Activated CD4-positive, alpha-beta T cell treated with anti-CD3 and anti-CD28 coated beads, Interleukin-2, Interleukin-6, amounts not matched to agents 100 ng/mL and 50 ng/mL, durations not matched to agents 16 hours and 8 hours (primary cell): ENCODE data around the gene C10orf90.
A peak's percentile ranks its signal among the peaks of the same experiment; 100 is the strongest.

ENCODE experiments used
- DNase-seq: peaks from one replicate; pipeline ENCODE4 v3.0.0-alpha.2; 2020

Gene C10orf90

GRCh38 chr10:126674741-126675515 lies 4.4 kb upstream of the C10orf90 start:
- DNase-seq: no peak

GRCh38 chr10:126673565-126673964 lies 3.1 kb upstream of the C10orf90 start:
- no peak for DNase-seq

- DNase-seq: no peak
Measured at GRCh38 chr10:126671402-126671975, 996 bp upstream of the C10orf90 start.

- no peak for DNase-seq
Measured at GRCh38 chr10:126670895-126671261, 385 bp upstream of the C10orf90 start.

DNA sequence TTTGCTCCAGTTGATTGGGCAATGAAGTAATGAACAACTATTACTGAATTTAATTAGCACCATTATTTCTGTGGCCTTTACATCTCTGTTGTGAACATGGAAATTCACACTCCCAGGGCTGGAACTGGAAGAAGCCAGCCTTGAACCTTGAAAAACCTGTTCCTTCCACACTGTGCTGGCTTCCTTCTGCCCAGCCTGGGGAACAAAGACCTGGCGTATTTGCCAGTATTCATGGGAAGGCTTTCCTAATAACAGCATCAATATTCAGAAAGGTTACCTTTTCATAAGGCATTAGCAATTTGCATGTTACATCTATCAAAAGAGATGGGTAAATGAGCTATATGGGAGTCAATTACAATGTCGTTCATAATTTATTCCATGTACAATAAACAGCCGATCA lies 1.3 kb downstream of the C10orf90 start:
- no peak for DNase-seq

DNA sequence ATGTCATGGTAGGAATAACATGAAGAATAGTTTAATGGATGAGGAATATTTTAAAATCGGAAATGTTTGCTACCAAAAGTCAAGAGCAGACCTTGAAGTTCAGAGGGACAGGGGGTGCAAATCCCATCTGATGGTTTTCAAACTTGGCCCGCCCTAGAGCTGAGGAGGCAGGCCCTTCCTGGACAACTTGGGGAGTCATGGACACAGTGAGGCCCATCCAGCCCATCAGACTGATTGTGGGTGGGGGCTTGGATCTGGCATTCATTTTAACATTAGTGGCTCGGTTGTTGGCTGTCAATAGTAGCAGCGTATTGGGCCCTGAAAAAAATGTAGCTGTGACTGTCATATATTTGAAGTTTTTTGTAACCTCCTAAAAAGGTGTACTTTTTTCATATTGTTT lies 2.0 kb downstream of the C10orf90 start:
- no peak for DNase-seq

GRCh38 chr10:126667568-126667967 lies 2.9 kb downstream of the C10orf90 start:
- no peak for DNase-seq

DNA sequence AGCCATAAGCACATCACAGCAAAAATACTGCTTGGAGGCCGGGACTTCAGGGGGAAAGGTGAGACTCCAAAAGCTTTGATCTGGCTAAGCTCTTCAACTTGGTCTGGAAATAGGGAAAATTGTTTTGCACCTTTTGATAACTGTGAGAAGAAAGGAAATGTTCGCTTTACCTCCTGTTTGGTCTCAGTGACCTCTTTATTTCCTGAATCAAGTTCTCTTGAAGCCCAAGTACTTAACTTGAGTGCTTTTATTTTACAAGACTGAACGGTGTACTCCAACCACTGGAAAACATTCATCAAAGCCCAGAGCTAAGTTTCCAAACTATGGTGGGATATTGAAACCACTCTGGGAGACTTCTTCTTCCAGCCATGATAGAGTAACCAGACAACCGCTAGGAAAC lies 5.3 kb downstream of the C10orf90 start:
- no peak for DNase-seq

DNA sequence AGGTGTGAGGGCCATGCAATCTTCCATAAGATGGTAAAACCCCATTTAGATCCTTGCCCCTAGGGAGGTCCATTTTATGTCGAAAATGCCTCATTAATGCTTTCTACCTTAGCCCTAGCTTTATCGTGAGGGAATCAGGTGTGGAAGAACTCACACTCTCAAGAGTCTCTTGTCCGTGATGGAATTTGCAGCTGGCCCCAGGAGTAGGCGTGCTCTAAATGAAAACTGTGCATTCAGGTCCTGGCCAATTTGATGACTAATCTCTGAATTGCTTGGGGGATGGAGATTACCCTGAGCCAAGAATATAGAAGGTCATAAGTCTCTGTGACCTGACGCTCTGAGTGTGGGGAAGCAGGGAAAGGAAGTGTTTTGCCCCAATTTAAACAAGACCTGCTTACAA lies 6.6 kb downstream of the C10orf90 start:
- DNase-seq: no peak

DNA sequence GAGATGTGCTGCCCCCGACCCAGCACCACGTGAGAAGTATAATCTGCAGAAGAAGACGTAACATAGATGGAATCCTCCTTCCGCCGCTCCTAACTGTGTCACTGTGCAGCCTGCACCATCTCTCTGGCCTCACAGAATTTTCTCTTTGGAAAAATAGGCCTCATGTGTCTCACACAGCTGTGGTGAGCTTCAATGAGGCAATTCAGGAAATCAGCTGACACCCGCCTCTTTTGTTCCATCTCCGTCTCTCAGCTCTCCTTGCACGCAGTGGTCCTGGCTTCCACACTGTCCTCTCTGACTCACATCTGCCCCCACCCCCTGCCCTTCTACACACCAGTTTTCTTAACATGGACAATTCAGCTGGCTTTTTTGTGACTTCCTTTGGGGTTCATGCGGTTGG lies 7.2 kb downstream of the C10orf90 start:
- peak; percentile 31 for DNase-seq

DNA sequence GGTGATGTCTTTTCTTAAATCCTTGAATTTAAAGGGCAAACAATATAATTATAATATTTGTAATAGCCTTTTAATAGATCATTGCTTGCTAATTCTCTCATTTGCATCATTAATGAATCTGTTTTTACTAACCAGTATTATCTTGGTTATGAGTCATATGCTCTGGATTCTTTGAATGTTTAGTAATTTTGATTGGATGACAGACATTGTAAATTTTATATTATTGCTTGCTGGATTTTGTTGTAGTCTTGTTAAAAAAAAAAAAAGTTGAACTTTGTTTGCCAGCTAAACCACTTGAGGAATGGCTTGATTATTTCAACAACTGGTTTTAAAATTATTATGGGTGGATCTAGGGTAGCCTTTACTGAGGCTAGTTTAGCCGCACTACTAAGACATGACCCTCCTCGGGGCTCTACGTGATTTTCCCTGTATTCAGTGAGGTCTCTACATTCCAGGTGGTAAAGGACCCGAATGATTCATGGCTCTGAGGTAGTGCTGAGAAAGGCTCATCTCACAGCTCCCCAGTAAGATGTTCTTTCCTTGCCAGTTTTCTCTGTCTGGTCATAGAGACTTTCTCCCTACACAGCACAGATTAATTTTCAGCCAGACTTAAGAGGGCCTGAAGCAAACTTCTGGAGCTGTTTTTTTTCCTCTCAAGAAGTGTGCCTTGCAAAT lies 8.5 kb downstream of the C10orf90 start:
- DNase-seq: no peak

- DNase-seq: no peak
Measured at GRCh38 chr10:126661356-126661755, 9.1 kb downstream of the C10orf90 start.

- no peak for DNase-seq
Measured at GRCh38 chr10:126659750-126660149, 10.7 kb downstream of the C10orf90 start.

DNA sequence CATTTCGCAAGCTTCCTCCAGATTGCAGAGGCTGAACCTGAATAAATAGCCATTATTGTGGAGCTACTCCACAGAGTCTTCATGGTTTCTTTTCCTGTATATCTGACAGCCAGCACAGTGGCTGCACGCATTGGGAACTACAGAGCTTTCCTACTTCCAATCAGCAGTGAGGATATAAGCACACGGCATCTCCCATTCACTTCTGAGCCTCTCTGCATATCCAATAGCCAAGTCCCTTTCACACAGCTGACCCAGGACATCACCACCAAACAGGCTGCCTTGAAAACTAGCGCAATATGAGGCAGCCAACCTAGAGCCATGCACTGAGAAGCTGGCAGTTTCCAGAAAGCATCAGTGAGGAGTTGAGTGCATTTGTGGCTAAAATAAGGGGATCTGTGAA lies 11.6 kb downstream of the C10orf90 start:
- no peak for DNase-seq

DNA sequence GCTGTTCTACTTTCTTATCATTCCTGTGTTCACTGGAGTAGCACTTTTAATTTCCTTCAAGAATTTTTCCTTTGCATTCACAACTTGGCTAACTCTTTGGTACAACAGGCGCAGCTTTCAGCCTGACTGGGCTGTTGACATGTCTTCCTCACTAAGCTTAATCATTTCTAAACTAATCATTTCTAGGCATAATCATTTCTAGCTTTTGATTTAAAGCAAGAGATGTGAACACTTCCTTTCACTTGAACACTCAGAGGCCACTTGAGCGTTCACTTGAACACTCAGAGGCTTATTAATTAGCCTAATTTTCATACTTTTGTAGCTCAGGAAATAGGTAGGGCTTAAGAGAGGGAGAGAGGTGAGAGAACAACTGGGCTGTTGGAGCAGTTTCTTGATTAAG lies 15.9 kb downstream of the C10orf90 start:
- DNase-seq: peak; percentile 35

DNA sequence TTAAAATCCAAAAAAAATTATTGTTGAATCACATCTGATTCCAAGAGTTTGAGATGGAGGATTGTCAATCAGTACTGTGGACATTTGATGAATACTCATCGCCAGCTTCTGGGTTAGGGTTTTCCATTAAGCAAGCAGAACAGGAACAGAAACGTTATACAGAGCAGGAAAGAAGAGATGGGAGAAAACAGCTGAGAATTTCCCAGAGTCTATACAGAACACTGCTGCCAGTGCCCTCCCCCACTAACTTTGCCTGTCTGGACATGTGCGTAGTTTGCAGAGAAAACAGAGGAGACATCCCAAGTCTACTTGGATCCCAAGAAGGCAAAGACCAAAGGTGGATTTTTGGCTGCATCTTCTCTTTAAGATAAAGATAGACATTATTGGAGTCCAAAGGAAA lies 19.0 kb downstream of the C10orf90 start:
- DNase-seq: no peak

DNA sequence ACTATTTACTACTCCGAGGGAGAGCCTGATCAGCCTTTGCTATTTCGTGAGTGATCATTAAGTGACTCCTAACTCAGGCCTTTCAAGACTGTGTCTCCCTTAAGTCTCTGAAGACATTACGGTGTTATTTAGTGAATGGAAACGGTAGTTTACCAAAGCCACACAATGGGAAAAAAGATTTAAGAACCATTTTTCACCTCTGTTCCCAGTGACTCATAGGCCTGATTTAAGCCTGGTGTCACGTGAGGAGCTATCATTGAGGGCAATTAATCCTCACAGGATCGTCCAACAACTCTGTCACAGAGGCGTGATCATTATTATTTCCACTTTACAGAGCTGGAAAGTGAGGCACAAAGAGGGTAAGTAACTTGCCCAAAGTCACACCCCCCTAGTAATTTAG lies 20.3 kb downstream of the C10orf90 start:
- no peak for DNase-seq

GRCh38 chr10:126647116-126647515 lies 23.4 kb downstream of the C10orf90 start:
- DNase-seq: no peak

DNA sequence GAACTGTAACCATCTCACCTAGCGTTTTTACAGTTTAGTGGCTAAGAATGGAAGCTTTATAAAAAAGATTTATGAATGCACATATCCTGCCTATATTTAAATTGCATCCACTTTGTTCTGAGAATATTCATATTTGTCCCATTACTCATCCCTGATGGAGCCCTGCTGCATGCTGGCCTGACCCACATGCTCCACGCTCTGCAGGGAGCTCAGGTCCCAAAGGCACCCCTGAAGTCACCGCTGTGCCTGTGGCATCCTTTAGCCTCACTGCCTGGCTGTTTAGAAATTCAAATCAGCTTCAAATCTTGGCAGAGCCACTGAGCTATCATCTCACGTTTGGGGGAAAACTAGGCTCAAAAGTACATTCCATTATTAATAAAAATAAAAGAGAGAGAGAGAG lies 24.4 kb downstream of the C10orf90 start:
- no peak for DNase-seq

GRCh38 chr10:126640401-126640800 lies 30.1 kb downstream of the C10orf90 start:
- DNase-seq: no peak

DNA sequence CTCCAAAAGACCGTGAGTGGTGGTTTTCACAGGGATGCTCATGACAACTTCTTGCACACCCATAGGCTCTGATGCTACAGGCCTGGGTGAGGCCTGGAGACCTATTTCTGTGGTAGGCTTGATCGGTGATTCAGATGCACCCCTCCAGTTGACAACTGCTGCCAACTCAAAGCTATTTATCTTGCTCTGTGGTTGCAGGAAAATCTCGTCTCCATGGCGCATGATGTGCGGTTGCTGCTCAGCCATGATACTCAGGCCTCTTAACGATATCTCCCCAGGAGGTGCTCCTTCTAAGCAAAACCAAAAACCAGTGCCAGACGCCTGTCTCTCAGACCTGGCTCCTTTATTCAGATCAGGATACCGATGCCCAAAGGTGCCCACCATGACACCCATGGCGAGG lies 31.4 kb downstream of the C10orf90 start:
- DNase-seq: no peak

DNA sequence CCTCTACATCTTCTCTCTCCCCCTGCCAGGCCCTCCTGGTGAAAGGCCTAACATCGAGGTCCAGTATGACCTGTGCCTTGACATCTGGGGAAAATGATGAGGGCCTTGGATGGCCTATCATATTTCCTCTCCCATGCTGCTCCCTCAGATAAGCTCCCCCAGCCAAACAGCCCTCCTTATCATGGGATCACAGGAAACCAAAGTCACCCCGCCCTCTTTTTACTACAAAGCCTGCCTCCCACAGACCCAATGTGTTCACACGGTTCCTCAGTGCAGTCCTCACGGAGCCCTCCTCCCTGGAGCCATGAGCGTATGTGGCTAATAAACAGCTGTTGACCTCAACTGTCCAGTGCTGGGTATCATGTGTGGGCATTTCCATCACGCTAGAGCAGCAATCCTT lies 32.0 kb downstream of the C10orf90 start:
- no peak for DNase-seq

- DNase-seq: no peak
Measured at GRCh38 chr10:126637501-126637900, 33.0 kb downstream of the C10orf90 start.

GRCh38 chr10:126634911-126635310 lies 35.6 kb downstream of the C10orf90 start:
- no peak for DNase-seq
